ENCODE measurements around the gene MAFG.
A peak's percentile ranks its signal among the peaks of the same experiment; 100 is the strongest.

GRCh38 chr17:81925860-81926450, 1.6 kb downstream of the MAFG start:
- TF ChIP-seq CTCF (IDR thresholded peaks at IDR 0.05; ENCODE audit: extremely low read depth in 1 of 2, insufficient read depth in 1 of 2, low read depth in 1 of 2, low read length in 2 of 2), result no peak
- no peak for TF ChIP-seq JUN (IDR thresholded peaks at IDR 0.05; ENCODE audit: borderline replicate concordance, insufficient read depth, insufficient read length, low read depth)
- TF ChIP-seq MAX (IDR thresholded peaks at IDR 0.05; ENCODE audit: insufficient read depth, insufficient read length), result no peak
- no peak for TF ChIP-seq EZH2 (IDR thresholded peaks at IDR 0.05; ENCODE audit: borderline replicate concordance, low read depth, low read length, severe bottlenecking)
- TF ChIP-seq POLR2A (IDR thresholded peaks at IDR 0.05; ENCODE audit: low read depth, low read length), result peak; percentile 30
- TF ChIP-seq MYC (IDR thresholded peaks at IDR 0.05; ENCODE audit: low read depth, low read length), result no peak
- no peak for TF ChIP-seq POLR2AphosphoS5 (IDR thresholded peaks at IDR 0.05; ENCODE audit: insufficient read depth, low read depth, low read length)

All from endothelial cell of umbilical vein (primary cell).